GM23248 (cell line): Measurements from ENCODE around the gene IGFALS. TPM values are rescaled to one million over a fixed set of nuclear protein-coding genes. Genes with fewer than 3 reads are reported as not detected.
"Not testable (repeated sequence)": the region's sequence is repeated elsewhere in the genome, so short reads cannot be mapped to it uniquely, and the experiment has no call there.

Experiments
- DNase-seq: peaks from one replicate; pipeline ENCODE4 v3.0.0-alpha.2; 2015
- H2AFZ ChIP-seq: fragments of 200-600 bp; sonication (generic); 2 replicates; pipeline ENCODE4 v1.6.1; 2016; ENCODE audit warnings: antibody characterized with exemption
- H3F3A ChIP-seq: fragments of 200-600 bp; sonication (generic); 2 replicates; pipeline ENCODE4 v1.6.1; 2016; ENCODE audit warnings: mild to moderate bottlenecking, antibody characterized with exemption, mixed run types; ENCODE audit not compliant: insufficient read depth
- H3K27ac ChIP-seq: fragments of 200-600 bp; sonication (generic); 2 replicates; pipeline ENCODE4 v1.5.1; 2016; ENCODE audit warnings: mild to moderate bottlenecking
- H3K27me3 ChIP-seq: fragments of 200-600 bp; sonication (generic); replicated peaks from 2 replicates; pipeline ENCODE4 v1.6.1; 2016; ENCODE audit warnings: mild to moderate bottlenecking; ENCODE audit not compliant: insufficient read depth
- H3K36me3 ChIP-seq: fragments of 200-600 bp; sonication (generic); 2 replicates; pipeline ENCODE4 v1.6.1; 2016; ENCODE audit warnings: low read depth, mild to moderate bottlenecking
- H3K4me1 ChIP-seq: fragments of 200-600 bp; sonication (generic); 2 replicates; pipeline ENCODE4 v1.6.1; 2016; ENCODE audit warnings: mild to moderate bottlenecking; ENCODE audit not compliant: insufficient read depth
- H3K4me2 ChIP-seq: fragments of 200-600 bp; sonication (generic); one replicate; pipeline ENCODE4 v1.6.1; 2016; ENCODE audit warnings: mild to moderate bottlenecking; ENCODE audit not compliant: unreplicated experiment
- H3K4me3 ChIP-seq: fragments of 200-600 bp; sonication (generic); 2 replicates; pipeline ENCODE4 v1.5.1; 2016; ENCODE audit warnings: mild to moderate bottlenecking
- H3K79me2 ChIP-seq: fragments of 200-600 bp; sonication (generic); 2 replicates; pipeline ENCODE4 v1.6.1; 2016; ENCODE audit warnings: mild to moderate bottlenecking; ENCODE audit not compliant: insufficient read depth
- H3K9ac ChIP-seq: fragments of 200-600 bp; sonication (generic); 2 replicates; pipeline ENCODE4 v1.6.1; 2016; ENCODE audit warnings: mild to moderate bottlenecking
- H3K9me2 ChIP-seq: fragments of 200-600 bp; sonication (generic); 2 replicates; pipeline ENCODE4 v1.6.1; 2016; ENCODE audit warnings: mixed run types, mild to moderate bottlenecking, moderate library complexity; ENCODE audit not compliant: insufficient read depth
- H3K9me3 ChIP-seq: fragments of 200-600 bp; sonication (generic); one replicate; pipeline ENCODE4 v1.6.1; 2017; ENCODE audit warnings: low read depth
- H4K20me1 ChIP-seq: fragments of 200-600 bp; sonication (generic); 2 replicates; pipeline ENCODE4 v1.6.0; 2016; ENCODE audit not compliant: insufficient read depth
- EZH2 ChIP-seq: fragments of 200-600 bp; sonication (generic); IDR thresholded peaks from 2 replicates; pipeline ENCODE4 v1.6.1; 2018; ENCODE audit warnings: antibody characterized with exemption, mild to moderate bottlenecking; ENCODE audit not compliant: insufficient read depth, poor library complexity, severe bottlenecking
- EZH2phosphoT487 ChIP-seq: fragments of 200-600 bp; sonication (generic); IDR thresholded peaks from 2 replicates; pipeline ENCODE4 v1.6.1; 2018; ENCODE audit warnings: antibody characterized with exemption, moderate library complexity, mild to moderate bottlenecking, low read depth; ENCODE audit not compliant: insufficient read depth
- WGBS, 2 experiments: methylation state at CpG; one replicate each; pipeline ENCODE4 v1.1.6; 2015 to 2017; ENCODE audit warnings: low lambda C conversion rate in 2 of 2, low coverage in 1 of 2; ENCODE audit errors: missing lambda C conversion rate in 2 of 2; 5-methylcytosine and 5-hydroxymethylcytosine counted together
- in situ Hi-C: fragments of 300-500 bp; cut with MboI; formaldehyde crosslinking; loops from 2 replicates; pipeline ENCODE4 v1.15.0; 2020
- polyA plus RNA-seq: library from polyadenylated mRNA; unstranded; fragments of >200 nt; fragmentation: Nextera tagmentation; extraction: Ambion mirVana; gene quantifications from 2 replicates; pipeline ENCODE4 v1.2.1, GENCODE V29; 2016
- total RNA-seq: library from RNA; depleted of rRNA; stranded (reverse); fragments of >200 nt; shearing (Covaris generic); gene quantifications from 2 replicates; pipeline ENCODE4 v1.2.3, GENCODE V29; 2014

IGFALS gene
- total and polyA plus RNA-seq, 2 experiments from 2014 or later = not detected

- no peak overlapping the region for H3K4me3 ChIP-seq
- no peaks in the 10 kb centered on the region for H3K36me3 ChIP-seq
- TF ChIP-seq EZH2 (no peak), EZH2phosphoT487 (no peak)
- H2AFZ ChIP-seq = no peak overlapping the region
- no peaks in the 10 kb centered on the region for H3K9me3 ChIP-seq
- no peaks in the 10 kb centered on the region for H3K79me2 ChIP-seq
- no peak overlapping the region for H3K27ac ChIP-seq
- in situ Hi-C loops = no loop called here
- no peaks in the 10 kb centered on the region for H3K9me2 ChIP-seq
- H3K9ac ChIP-seq = no peak overlapping the region
- DNase-seq = no peak
- H3F3A ChIP-seq = peaks cover 7% of the 10 kb centered on the region
- no peak overlapping the region for H3K4me2 ChIP-seq
- WGBS, 2 experiments = 91 to 93% methylated on average over 16 of the region's 16 CpGs
- no peaks in the 10 kb centered on the region for H4K20me1 ChIP-seq
- H3K27me3 ChIP-seq = no peaks in the 10 kb centered on the region
- H3K4me1 ChIP-seq = no peaks in the 10 kb centered on the region
Observed at GRCh38 chr16:1810106-1810505, 16.6 kb upstream of the IGFALS start.

- Histone ChIP-seq H3K27me3 (no peaks in the 10 kb centered on the region), H3K9me3 (no peaks in the 10 kb centered on the region), H3K79me2 (no peaks in the 10 kb centered on the region), H3K27ac (no peak overlapping the region), H3K4me1 (no peaks in the 10 kb centered on the region), H3K4me3 (no peak overlapping the region), H3K9ac (no peak overlapping the region), H4K20me1 (no peaks in the 10 kb centered on the region), H2AFZ (no peak overlapping the region), H3F3A (peaks cover 7% of the 10 kb centered on the region), H3K4me2 (no peak overlapping the region), H3K36me3 (no peaks in the 10 kb centered on the region), H3K9me2 (no peaks in the 10 kb centered on the region)
- TF ChIP-seq EZH2 (no peak), EZH2phosphoT487 (no peak)
- in situ Hi-C loops = no loop called here
- 82 to 83% methylated on average over 24 to 28 of the region's 28 CpGs for WGBS, 2 experiments
- no peak for DNase-seq
Observed at GRCh38 chr16:1809281-1809801, 15.8 kb upstream of the IGFALS start.

DNA sequence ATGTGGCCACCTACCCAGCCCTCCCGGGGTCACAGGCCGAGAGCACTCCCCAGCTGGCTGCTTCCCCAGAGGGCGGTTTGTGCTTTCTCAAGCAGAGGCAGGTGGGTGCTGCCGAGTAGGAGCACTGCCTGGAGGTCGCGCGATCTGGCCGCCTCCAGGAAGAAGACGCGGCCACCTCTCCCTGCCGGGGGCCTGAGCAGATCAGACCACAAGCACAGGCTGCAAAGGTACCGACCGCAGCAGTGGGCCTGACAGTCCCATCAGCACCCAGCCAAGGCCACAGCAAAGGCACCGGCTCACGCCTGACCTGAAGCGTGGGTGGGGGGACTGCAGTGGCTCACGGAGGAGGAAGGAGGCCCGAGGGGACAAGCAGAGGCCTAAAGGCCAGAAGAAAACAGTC is 15.2 kb upstream of the IGFALS start:
- no peak overlapping the region for H3K27ac ChIP-seq
- H3K9ac ChIP-seq = no peak overlapping the region
- H3K4me3 ChIP-seq = no peak overlapping the region
- in situ Hi-C loops = no loop called here
- H3K4me1 ChIP-seq = no peaks in the 10 kb centered on the region
- H3F3A ChIP-seq = peaks cover 5% of the 10 kb centered on the region
- no peak overlapping the region for H2AFZ ChIP-seq
- no peaks in the 10 kb centered on the region for H3K9me2 ChIP-seq
- H3K4me2 ChIP-seq = no peak overlapping the region
- DNase-seq = no peak
- no peaks in the 10 kb centered on the region for H3K9me3 ChIP-seq
- TF ChIP-seq EZH2 (no peak), EZH2phosphoT487 (no peak)
- no peaks in the 10 kb centered on the region for H3K79me2 ChIP-seq
- 84 to 85% methylated on average over 17 to 18 of the region's 18 CpGs for WGBS, 2 experiments
- no peaks in the 10 kb centered on the region for H4K20me1 ChIP-seq
- no peaks in the 10 kb centered on the region for H3K36me3 ChIP-seq
- H3K27me3 ChIP-seq = no peaks in the 10 kb centered on the region

GRCh38 chr16:1807626-1808025 is 14.1 kb upstream of the IGFALS start:
- no peaks in the 10 kb centered on the region for H3K27me3 ChIP-seq
- no peaks in the 10 kb centered on the region for H3K36me3 ChIP-seq
- no peaks in the 10 kb centered on the region for H3K9me2 ChIP-seq
- in situ Hi-C loops = no loop called here
- H3K27ac ChIP-seq = no peak overlapping the region
- H2AFZ ChIP-seq = no peak overlapping the region
- no peak overlapping the region for H3K9ac ChIP-seq
- no peaks in the 10 kb centered on the region for H3F3A ChIP-seq
- no peaks in the 10 kb centered on the region for H4K20me1 ChIP-seq
- no peaks in the 10 kb centered on the region for H3K4me1 ChIP-seq
- no peak overlapping the region for H3K4me2 ChIP-seq
- no peaks in the 10 kb centered on the region for H3K9me3 ChIP-seq
- TF ChIP-seq EZH2phosphoT487 (no peak), EZH2 (no peak)
- DNase-seq = no peak
- H3K79me2 ChIP-seq = no peaks in the 10 kb centered on the region
- WGBS, 2 experiments = 92 to 95% methylated on average over 10 of the region's 10 CpGs
- no peak overlapping the region for H3K4me3 ChIP-seq

DNA sequence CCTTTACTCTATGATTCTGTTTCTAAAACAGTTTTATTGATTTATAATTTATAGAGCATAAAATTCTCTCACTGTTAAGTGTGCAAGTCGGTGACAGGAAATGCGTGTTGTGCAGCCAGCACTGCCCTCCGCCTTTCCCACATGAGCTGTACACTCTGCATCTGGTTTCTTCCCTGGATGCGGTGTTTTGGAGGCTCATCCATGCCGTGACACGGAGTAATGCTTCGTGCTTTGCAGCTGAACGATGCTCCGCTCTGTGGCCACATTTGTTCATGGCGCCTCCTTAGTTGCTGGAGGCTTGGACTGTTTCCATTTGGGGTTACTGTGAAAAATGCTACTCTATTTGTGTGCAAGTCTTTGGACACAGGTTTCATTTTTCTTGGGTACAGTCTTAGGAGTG is 7.2 kb upstream of the IGFALS start:
- no peak for DNase-seq
- 72% methylated on average over 10 of the region's 10 CpGs for WGBS, 2 experiments
- no peak overlapping the region for H3K4me3 ChIP-seq

DNA sequence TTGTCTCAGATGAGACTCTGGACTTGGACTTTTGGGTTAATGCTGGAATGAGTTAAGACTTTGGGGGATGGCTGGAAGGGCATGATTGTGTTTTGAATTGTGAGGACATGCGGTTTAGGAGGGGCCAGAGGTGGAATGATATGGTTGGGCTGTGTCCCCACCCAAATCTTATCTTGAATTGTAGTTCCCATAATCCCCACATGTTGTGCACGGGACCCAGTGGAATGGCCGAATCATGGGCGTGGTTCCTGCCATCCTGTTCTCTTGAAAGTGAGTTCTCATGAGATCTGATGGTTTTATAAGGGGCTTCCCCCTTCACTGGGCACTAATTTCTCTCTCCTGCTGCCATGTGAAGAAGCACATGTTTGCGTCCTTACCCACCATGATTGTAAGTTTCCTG is 5.8 kb upstream of the IGFALS start:
- H3K4me1 ChIP-seq, H4K20me1 ChIP-seq, H3K9me2 ChIP-seq, H3K79me2 ChIP-seq, H3K9ac ChIP-seq, H3K4me2 ChIP-seq, in situ Hi-C loops, H3K4me3 ChIP-seq, H3F3A ChIP-seq, H2AFZ ChIP-seq, H3K27ac ChIP-seq, H3K27me3 ChIP-seq, DNase-seq, H3K36me3 ChIP-seq, H3K9me3 ChIP-seq: not testable (repeated sequence)
- WGBS, 2 experiments = 74 to 77% methylated on average over 5 of the region's 5 CpGs

More for the DNA sequence above, 7.2 kb upstream of the IGFALS start:
- Histone ChIP-seq H3K9me3 (no peaks in the 10 kb centered on the region), H3K79me2 (no peaks in the 10 kb centered on the region), H4K20me1 (no peaks in the 10 kb centered on the region), H2AFZ (no peak overlapping the region), H3K27ac (no peak overlapping the region), H3K4me2 (no peak overlapping the region), H3K4me1 (no peaks in the 10 kb centered on the region), H3K9ac (no peak overlapping the region), H3F3A (no peaks in the 10 kb centered on the region), H3K9me2 (no peaks in the 10 kb centered on the region), H3K36me3 (no peaks in the 10 kb centered on the region), H3K27me3 (no peaks in the 10 kb centered on the region)
- TF ChIP-seq EZH2 (no peak), EZH2phosphoT487 (no peak)
- in situ Hi-C loops = no loop called here
